ENCODE results near the gene COL23A1. TPM values are rescaled to one million over a fixed set of nuclear protein-coding genes. Genes with fewer than 3 reads are reported as not detected.

The COL23A1 gene
- total RNA-seq, 1 experiment from 2014 or later: 15.0 TPM

DNA sequence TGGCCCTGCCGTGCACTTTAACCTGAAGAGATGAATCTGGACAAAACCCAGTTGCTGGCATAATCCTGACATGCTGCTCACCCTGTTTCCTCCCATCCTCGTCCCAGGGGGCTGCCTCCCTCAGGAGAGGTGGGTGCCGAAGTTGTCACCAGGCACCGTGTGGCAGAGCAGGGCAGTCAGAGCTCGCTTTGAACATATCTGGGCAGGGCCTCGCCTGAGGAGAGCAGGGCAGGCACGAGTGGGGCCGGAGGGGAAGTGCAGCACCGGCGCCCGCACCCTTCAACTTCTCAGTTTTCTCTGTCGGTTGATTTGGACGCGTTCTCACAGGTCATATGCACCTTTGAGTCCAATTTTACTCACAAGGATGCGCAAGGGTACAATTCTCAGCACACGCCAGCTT, 216.5 kb downstream of the COL23A1 start:
- no peak for ATAC-seq
- TF ChIP-seq, protein P1, sequence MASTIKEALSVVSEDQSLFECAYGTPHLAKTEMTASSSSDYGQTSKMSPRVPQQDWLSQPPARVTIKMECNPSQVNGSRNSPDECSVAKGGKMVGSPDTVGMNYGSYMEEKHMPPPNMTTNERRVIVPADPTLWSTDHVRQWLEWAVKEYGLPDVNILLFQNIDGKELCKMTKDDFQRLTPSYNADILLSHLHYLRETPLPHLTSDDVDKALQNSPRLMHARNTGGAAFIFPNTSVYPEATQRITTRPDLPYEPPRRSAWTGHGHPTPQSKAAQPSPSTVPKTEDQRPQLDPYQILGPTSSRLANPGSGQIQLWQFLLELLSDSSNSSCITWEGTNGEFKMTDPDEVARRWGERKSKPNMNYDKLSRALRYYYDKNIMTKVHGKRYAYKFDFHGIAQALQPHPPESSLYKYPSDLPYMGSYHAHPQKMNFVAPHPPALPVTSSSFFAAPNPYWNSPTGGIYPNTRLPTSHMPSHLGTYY (CRISPR knock-in tag; IDR thresholded peaks at IDR 0.05): no peak
- TF ChIP-seq, protein P2, sequence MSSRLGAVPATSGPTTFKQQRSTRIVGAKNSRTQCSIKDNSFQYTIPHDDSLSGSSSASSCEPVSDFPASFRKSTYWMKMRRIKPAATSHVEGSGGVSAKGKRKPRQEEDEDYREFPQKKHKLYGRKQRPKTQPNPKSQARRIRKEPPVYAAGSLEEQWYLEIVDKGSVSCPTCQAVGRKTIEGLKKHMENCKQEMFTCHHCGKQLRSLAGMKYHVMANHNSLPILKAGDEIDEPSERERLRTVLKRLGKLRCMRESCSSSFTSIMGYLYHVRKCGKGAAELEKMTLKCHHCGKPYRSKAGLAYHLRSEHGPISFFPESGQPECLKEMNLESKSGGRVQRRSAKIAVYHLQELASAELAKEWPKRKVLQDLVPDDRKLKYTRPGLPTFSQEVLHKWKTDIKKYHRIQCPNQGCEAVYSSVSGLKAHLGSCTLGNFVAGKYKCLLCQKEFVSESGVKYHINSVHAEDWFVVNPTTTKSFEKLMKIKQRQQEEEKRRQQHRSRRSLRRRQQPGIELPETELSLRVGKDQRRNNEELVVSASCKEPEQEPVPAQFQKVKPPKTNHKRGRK (CRISPR knock-in tag; IDR thresholded peaks at IDR 0.05; ENCODE audit: borderline replicate concordance): no peak
- TF ChIP-seq NFATC4 (CRISPR knock-in tag; IDR thresholded peaks at IDR 0.05) (no peak), TP53 (CRISPR knock-in tag; IDR thresholded peaks at IDR 0.05) (no peak), PRRX2 (CRISPR knock-in tag; IDR thresholded peaks at IDR 0.05) (no peak)
- no peak for DNase-seq (ENCODE audit: low spot score)
- POLR2A ChIA-PET: interaction anchor here (1.2 kb wide), 1 partner anchor 13 kb away, joined by 3 read pairs; no protein-coding TSS in a partner anchor
- H3K36me3 Mint-ChIP-seq: peaks cover 17% of the 10 kb centered on the region
- H3K9me3 Mint-ChIP-seq: peaks cover 15% of the 10 kb centered on the region
- H3K4me3 Mint-ChIP-seq: no peak overlapping the region
- H3K27ac Mint-ChIP-seq: no peak overlapping the region
- CTCF ChIA-PET: no interaction called here
- H3K27me3 Mint-ChIP-seq (ENCODE audit: low read depth): no peaks in the 10 kb centered on the region; the same call in 1 of the 2 replicates
- peaks cover 12% of the 10 kb centered on the region for H3K4me1 Mint-ChIP-seq

DNA sequence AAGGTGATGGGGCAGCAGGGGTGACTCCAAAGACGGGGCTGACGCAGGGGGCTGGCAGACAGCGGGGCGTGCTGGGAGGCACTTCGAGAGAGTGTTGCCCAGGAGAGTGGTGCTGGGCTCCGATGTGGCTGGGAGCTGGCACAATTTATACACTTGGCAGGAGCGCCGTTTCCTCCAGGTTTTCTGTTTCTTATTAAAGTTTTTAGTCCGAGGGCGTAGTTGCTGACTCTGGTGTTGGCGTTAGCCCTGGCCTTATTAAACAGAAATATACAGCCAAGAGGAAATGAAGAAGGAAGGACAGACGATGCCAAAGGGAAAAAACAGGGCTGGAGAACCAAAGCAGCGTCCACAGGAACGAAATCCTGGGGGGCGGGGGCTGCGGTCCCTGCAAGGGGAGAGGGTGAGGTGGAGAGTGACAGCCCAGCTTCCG, 218.0 kb downstream of the COL23A1 start:
- DNase-seq (ENCODE audit: low spot score): no peak
- peak overlapping the region; percentile 70 for H3K27ac Mint-ChIP-seq
- H3K36me3 Mint-ChIP-seq: peaks cover 17% of the 10 kb centered on the region
- POLR2A ChIA-PET: no interaction called here
- H3K27me3 Mint-ChIP-seq (ENCODE audit: low read depth): no peaks in the 10 kb centered on the region; the same call in 1 of the 2 replicates
- H3K9me3 Mint-ChIP-seq: peaks cover 15% of the 10 kb centered on the region
- CTCF ChIA-PET: interaction anchor here (0.5 to 1.1 kb wide), 3 partner anchors 13 to 130 kb away, joined by 3 to 4 read pairs (median 3); no protein-coding TSS in a partner anchor
- peaks cover 12% of the 10 kb centered on the region for H3K4me1 Mint-ChIP-seq
- no peak for ATAC-seq
- no peak overlapping the region for H3K4me3 Mint-ChIP-seq
- TF ChIP-seq ZNF138 (CRISPR knock-in tag; conservative IDR thresholded peaks at IDR 0.05) (no peak), CREB1 (CRISPR knock-in tag; IDR thresholded peaks at IDR 0.05) (no peak), SMAD3 (CRISPR knock-in tag; IDR thresholded peaks at IDR 0.05; ENCODE audit: borderline replicate concordance) (no peak), ZNF232 (CRISPR knock-in tag; IDR thresholded peaks at IDR 0.05) (no peak), ZNF423 (CRISPR knock-in tag; IDR thresholded peaks at IDR 0.05) (no peak), KAT7 (CRISPR knock-in tag; IDR thresholded peaks at IDR 0.05; ENCODE audit: borderline replicate concordance) (no peak), ZBTB21 (CRISPR knock-in tag; IDR thresholded peaks at IDR 0.05; ENCODE audit: borderline replicate concordance) (no peak)
- TF ChIP-seq, protein P3, sequence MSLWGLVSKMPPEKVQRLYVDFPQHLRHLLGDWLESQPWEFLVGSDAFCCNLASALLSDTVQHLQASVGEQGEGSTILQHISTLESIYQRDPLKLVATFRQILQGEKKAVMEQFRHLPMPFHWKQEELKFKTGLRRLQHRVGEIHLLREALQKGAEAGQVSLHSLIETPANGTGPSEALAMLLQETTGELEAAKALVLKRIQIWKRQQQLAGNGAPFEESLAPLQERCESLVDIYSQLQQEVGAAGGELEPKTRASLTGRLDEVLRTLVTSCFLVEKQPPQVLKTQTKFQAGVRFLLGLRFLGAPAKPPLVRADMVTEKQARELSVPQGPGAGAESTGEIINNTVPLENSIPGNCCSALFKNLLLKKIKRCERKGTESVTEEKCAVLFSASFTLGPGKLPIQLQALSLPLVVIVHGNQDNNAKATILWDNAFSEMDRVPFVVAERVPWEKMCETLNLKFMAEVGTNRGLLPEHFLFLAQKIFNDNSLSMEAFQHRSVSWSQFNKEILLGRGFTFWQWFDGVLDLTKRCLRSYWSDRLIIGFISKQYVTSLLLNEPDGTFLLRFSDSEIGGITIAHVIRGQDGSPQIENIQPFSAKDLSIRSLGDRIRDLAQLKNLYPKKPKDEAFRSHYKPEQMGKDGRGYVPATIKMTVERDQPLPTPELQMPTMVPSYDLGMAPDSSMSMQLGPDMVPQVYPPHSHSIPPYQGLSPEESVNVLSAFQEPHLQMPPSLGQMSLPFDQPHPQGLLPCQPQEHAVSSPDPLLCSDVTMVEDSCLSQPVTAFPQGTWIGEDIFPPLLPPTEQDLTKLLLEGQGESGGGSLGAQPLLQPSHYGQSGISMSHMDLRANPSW (CRISPR knock-in tag; conservative IDR thresholded peaks at IDR 0.05; ENCODE audit: low read depth): no peak
- TF ChIP-seq, protein P4, sequence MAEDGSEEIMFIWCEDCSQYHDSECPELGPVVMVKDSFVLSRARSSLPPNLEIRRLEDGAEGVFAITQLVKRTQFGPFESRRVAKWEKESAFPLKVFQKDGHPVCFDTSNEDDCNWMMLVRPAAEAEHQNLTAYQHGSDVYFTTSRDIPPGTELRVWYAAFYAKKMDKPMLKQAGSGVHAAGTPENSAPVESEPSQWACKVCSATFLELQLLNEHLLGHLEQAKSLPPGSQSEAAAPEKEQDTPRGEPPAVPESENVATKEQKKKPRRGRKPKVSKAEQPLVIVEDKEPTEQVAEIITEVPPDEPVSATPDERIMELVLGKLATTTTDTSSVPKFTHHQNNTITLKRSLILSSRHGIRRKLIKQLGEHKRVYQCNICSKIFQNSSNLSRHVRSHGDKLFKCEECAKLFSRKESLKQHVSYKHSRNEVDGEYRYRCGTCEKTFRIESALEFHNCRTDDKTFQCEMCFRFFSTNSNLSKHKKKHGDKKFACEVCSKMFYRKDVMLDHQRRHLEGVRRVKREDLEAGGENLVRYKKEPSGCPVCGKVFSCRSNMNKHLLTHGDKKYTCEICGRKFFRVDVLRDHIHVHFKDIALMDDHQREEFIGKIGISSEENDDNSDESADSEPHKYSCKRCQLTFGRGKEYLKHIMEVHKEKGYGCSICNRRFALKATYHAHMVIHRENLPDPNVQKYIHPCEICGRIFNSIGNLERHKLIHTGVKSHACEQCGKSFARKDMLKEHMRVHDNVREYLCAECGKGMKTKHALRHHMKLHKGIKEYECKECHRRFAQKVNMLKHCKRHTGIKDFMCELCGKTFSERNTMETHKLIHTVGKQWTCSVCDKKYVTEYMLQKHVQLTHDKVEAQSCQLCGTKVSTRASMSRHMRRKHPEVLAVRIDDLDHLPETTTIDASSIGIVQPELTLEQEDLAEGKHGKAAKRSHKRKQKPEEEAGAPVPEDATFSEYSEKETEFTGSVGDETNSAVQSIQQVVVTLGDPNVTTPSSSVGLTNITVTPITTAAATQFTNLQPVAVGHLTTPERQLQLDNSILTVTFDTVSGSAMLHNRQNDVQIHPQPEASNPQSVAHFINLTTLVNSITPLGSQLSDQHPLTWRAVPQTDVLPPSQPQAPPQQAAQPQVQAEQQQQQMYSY (CRISPR knock-in tag; IDR thresholded peaks at IDR 0.05): no peak
- TF ChIP-seq, protein P5, sequence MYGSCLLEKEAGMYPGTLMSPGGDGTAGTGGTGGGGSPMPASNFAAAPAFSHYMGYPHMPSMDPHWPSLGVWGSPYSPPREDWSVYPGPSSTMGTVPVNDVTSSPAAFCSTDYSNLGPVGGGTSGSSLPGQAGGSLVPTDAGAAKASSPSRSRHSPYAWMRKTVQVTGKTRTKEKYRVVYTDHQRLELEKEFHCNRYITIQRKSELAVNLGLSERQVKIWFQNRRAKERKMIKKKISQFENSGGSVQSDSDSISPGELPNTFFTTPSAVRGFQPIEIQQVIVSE (CRISPR knock-in tag; IDR thresholded peaks at IDR 0.05; ENCODE audit: borderline replicate concordance): no peak
- TF ChIP-seq, protein P6, sequence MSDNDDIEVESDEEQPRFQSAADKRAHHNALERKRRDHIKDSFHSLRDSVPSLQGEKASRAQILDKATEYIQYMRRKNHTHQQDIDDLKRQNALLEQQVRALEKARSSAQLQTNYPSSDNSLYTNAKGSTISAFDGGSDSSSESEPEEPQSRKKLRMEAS (CRISPR knock-in tag; IDR thresholded peaks at IDR 0.05): no peak
- TF ChIP-seq, protein P7, sequence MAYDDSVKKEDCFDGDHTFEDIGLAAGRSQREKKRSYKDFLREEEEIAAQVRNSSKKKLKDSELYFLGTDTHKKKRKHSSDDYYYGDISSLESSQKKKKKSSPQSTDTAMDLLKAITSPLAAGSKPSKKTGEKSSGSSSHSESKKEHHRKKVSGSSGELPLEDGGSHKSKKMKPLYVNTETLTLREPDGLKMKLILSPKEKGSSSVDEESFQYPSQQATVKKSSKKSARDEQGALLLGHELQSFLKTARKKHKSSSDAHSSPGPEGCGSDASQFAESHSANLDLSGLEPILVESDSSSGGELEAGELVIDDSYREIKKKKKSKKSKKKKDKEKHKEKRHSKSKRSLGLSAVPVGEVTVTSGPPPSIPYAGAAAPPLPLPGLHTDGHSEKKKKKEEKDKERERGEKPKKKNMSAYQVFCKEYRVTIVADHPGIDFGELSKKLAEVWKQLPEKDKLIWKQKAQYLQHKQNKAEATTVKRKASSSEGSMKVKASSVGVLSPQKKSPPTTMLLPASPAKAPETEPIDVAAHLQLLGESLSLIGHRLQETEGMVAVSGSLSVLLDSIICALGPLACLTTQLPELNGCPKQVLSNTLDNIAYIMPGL (CRISPR knock-in tag; IDR thresholded peaks at IDR 0.05): no peak
- TF ChIP-seq, protein P8, sequence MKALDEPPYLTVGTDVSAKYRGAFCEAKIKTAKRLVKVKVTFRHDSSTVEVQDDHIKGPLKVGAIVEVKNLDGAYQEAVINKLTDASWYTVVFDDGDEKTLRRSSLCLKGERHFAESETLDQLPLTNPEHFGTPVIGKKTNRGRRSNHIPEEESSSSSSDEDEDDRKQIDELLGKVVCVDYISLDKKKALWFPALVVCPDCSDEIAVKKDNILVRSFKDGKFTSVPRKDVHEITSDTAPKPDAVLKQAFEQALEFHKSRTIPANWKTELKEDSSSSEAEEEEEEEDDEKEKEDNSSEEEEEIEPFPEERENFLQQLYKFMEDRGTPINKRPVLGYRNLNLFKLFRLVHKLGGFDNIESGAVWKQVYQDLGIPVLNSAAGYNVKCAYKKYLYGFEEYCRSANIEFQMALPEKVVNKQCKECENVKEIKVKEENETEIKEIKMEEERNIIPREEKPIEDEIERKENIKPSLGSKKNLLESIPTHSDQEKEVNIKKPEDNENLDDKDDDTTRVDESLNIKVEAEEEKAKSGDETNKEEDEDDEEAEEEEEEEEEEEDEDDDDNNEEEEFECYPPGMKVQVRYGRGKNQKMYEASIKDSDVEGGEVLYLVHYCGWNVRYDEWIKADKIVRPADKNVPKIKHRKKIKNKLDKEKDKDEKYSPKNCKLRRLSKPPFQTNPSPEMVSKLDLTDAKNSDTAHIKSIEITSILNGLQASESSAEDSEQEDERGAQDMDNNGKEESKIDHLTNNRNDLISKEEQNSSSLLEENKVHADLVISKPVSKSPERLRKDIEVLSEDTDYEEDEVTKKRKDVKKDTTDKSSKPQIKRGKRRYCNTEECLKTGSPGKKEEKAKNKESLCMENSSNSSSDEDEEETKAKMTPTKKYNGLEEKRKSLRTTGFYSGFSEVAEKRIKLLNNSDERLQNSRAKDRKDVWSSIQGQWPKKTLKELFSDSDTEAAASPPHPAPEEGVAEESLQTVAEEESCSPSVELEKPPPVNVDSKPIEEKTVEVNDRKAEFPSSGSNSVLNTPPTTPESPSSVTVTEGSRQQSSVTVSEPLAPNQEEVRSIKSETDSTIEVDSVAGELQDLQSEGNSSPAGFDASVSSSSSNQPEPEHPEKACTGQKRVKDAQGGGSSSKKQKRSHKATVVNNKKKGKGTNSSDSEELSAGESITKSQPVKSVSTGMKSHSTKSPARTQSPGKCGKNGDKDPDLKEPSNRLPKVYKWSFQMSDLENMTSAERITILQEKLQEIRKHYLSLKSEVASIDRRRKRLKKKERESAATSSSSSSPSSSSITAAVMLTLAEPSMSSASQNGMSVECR (CRISPR knock-in tag; IDR thresholded peaks at IDR 0.05; ENCODE audit: borderline replicate concordance): no peak
